Suprapubic skin (tissue), 4 donors: ENCODE results near the gene PIM1. TPM values are rescaled to one million over a fixed set of nuclear protein-coding genes. Genes with fewer than 3 reads are reported as not detected.

Experiments used
- DNase-seq, 2 donors: peaks; one replicate each; pipeline ENCODE4 v3.0.0-alpha.2; 2019; ENCODE audit warnings: low spot score in 2 of 2
- H3K27ac ChIP-seq: fragments of 200-600 bp; sonication (generic); one replicate; pipeline ENCODE4 v1.5.1; 2019
- H3K27me3 ChIP-seq: fragments of 200-600 bp; sonication (generic); one replicate; pipeline ENCODE4 v1.5.1; 2019
- H3K36me3 ChIP-seq: fragments of 200-600 bp; sonication (generic); one replicate; pipeline ENCODE4 v1.5.1; 2019
- H3K4me1 ChIP-seq: fragments of 200-600 bp; sonication (generic); one replicate; pipeline ENCODE4 v1.5.1; 2019
- H3K4me3 ChIP-seq: fragments of 200-600 bp; sonication (generic); one replicate; pipeline ENCODE4 v1.5.1; 2019; ENCODE audit warnings: mild to moderate bottlenecking
- H3K9me3 ChIP-seq: fragments of 200-600 bp; sonication (generic); one replicate; pipeline ENCODE4 v1.5.1; 2019
- EP300 ChIP-seq: sonication (generic); formaldehyde crosslinking; IDR thresholded peaks from one replicate; pipeline ENCODE4 v1.6.1; 2017; ENCODE audit warnings: antibody characterized with exemption
- POLR2A ChIP-seq, 2 donors: fragments of 450-650 bp; IDR thresholded peaks; one replicate each; pipeline ENCODE4 v1.6.1; 2017; ENCODE audit warnings: antibody characterized with exemption in 2 of 2, mild to moderate bottlenecking in 2 of 2, moderate library complexity in 2 of 2
- POLR2AphosphoS5 ChIP-seq, 3 donors: sonication (generic); formaldehyde crosslinking; IDR thresholded peaks; one replicate each; pipeline ENCODE4 v1.6.1; 2017; ENCODE audit warnings: antibody characterized with exemption in 3 of 3
- total RNA-seq, 4 donors: library from RNA; depleted of rRNA; stranded (reverse); fragments of >200 nt; gene quantifications; one replicate each; pipeline ENCODE4 v1.1.0, GENCODE V29; 2016
- TF ChIP-seq, protein P1 (sequence below), 2 donors: fragments of 200-600 bp in 1 of 2; fragments of 450-650 bp in 1 of 2; sonication (generic) in 1 of 2; IDR thresholded peaks; one replicate each; pipeline ENCODE4 v1.5.1; 2016 to 2019; ENCODE audit warnings: antibody characterized with exemption in 2 of 2, mild to moderate bottlenecking in 1 of 2, moderate library complexity in 1 of 2

PIM1 gene
- total RNA-seq, 4 donors from 2014 or later: 63.6 to 158 (median 110) TPM

DNA sequence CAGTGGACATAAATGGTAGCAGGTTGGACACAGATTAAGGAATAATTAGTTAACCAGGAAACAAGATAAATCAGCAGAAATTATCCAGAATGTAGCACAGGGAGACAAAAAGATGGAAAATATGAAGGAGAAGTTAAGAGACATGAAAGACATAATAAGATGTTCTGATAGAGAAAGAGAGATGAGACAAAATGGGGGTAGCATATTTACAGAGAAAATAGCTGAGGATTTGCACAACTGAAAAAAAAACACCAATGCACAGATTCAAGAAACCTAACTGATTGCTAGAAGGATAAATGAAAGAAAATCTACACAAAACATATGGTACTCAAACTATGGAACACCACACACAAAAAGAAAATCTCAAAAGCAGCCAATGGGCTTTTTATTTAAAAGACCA is 53.0 kb downstream of the PIM1 start:
- no peaks in the 10 kb centered on the region for H3K27me3 ChIP-seq
- no peaks in the 10 kb centered on the region for H3K36me3 ChIP-seq
- TF ChIP-seq, protein P1, sequence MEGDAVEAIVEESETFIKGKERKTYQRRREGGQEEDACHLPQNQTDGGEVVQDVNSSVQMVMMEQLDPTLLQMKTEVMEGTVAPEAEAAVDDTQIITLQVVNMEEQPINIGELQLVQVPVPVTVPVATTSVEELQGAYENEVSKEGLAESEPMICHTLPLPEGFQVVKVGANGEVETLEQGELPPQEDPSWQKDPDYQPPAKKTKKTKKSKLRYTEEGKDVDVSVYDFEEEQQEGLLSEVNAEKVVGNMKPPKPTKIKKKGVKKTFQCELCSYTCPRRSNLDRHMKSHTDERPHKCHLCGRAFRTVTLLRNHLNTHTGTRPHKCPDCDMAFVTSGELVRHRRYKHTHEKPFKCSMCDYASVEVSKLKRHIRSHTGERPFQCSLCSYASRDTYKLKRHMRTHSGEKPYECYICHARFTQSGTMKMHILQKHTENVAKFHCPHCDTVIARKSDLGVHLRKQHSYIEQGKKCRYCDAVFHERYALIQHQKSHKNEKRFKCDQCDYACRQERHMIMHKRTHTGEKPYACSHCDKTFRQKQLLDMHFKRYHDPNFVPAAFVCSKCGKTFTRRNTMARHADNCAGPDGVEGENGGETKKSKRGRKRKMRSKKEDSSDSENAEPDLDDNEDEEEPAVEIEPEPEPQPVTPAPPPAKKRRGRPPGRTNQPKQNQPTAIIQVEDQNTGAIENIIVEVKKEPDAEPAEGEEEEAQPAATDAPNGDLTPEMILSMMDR (IDR thresholded peaks at IDR 0.05): no peak
- TF ChIP-seq POLR2AphosphoS5 (IDR thresholded peaks at IDR 0.05) (no peak), EP300 (no peak), POLR2A (IDR thresholded peaks at IDR 0.05) (no peak)
- H3K4me1 ChIP-seq: peaks cover 11% of the 10 kb centered on the region
- no peaks in the 10 kb centered on the region for H3K9me3 ChIP-seq
- peak overlapping the region; percentile 61 for H3K4me3 ChIP-seq
- no peak for DNase-seq
- H3K27ac ChIP-seq: no peak overlapping the region

Other genes starting within 250 kb of the PIM1 start
- 10 to 100 TPM in 1 of 4 donors, 1 to 10 TPM in 3; 2.8 to 17.2 (median 3.9) TPM for gene PI16, start 215.4 kb upstream of the PIM1 start, total RNA-seq
- 100 to 1,000 TPM; 160 to 220 (median 183) TPM for gene MTCH1, start 184.0 kb upstream of the PIM1 start, total RNA-seq
- gene FGD2, start 164.5 kb upstream of the PIM1 start, total RNA-seq: 10 to 100 TPM in 1 of 4 donors, 1 to 10 TPM in 3; 2.4 to 13.6 (median 4.6) TPM
- gene TBC1D22B, start 87.6 kb downstream of the PIM1 start, total RNA-seq: 10 to 100 TPM; 14.2 to 19.6 (median 18.4) TPM
- gene TMEM217, start 88.0 kb downstream of the PIM1 start, total RNA-seq: 1 to 10 TPM in 2 of 4 donors, under 1 TPM in 1, not detected in 1; 0.30 to 3.3 (median 2.6) TPM
- 10 to 100 TPM; 12.8 to 17.0 (median 14.3) TPM for gene RNF8, start 183.8 kb downstream of the PIM1 start, total RNA-seq